GM10248 (cell line): ENCODE measurements around the gene ALG12.

ENCODE experiments used
- CTCF ChIA-PET: fragments of 300-600 bp; sonication (Branson Sonifier 250); formaldehyde crosslinking; extraction: SDS; loops from one replicate; lab custom pipeline; 2021; ENCODE audit warnings: antibody characterized with exemption; lab: Yijun Ruan, JAX
- POLR2A ChIA-PET: fragments of 350-650 bp; sonication (Branson Sonifier 250); formaldehyde crosslinking; extraction: SDS; loops from one replicate; lab custom pipeline; 2020; ENCODE audit warnings: antibody characterized with exemption; lab: Yijun Ruan, JAX
- DNase-seq: peaks from one replicate; pipeline ENCODE4 v3.0.0; 2012; ENCODE audit errors: extremely low spot score
- CTCF ChIP-seq: IDR thresholded peaks from 2 replicates; pipeline ENCODE4 v1.5.1; 2012; ENCODE audit warnings: mild to moderate bottlenecking, low read depth; ENCODE audit errors: extremely low read depth, missing control alignments, control extremely low read depth

Gene ALG12

GRCh38 chr22:49906071-49906798, 12.0 kb downstream of the ALG12 start:
- CTCF ChIA-PET: interaction anchor here (1.1 to 1.2 kb wide), 2 partner anchors 11 to 24 kb away, joined by 3 read pairs; no protein-coding TSS in a partner anchor
- TF ChIP-seq CTCF: no peak
- DNase-seq: no peak
- POLR2A ChIA-PET: no interaction called here

DNA sequence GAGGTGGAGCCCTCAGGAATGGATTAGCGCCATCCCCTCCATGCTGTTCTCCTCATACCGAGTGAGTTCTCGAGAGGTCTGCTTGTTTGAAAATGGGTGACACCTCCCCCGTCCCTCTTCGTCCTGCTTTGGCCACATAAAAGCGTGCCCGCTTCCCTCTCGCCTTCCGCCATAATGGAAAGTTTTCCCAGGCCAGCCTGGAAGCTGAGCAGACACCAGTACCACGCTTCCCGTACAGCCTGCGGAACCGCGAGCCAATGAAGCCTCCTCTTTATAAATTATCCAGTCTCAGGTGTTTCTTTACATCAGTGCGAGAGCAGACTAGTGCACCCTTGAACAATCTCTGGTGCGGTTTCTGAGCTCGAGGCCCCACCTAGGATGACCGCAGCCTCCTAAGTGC, 12.8 kb downstream of the ALG12 start:
- CTCF ChIA-PET: interaction anchor here (1.1 to 1.2 kb wide), 2 partner anchors 12 to 25 kb away, joined by 3 read pairs; no protein-coding TSS in a partner anchor
- TF ChIP-seq CTCF: no peak

GRCh38 chr22:49904040-49904369, 14.2 kb downstream of the ALG12 start:
- CTCF ChIA-PET: no interaction called here
- no peak for TF ChIP-seq CTCF
- POLR2A ChIA-PET: no interaction called here
- no peak for DNase-seq

More for the DNA sequence above, 12.8 kb downstream of the ALG12 start:
- no peak for DNase-seq
- POLR2A ChIA-PET: no interaction called here

DNA sequence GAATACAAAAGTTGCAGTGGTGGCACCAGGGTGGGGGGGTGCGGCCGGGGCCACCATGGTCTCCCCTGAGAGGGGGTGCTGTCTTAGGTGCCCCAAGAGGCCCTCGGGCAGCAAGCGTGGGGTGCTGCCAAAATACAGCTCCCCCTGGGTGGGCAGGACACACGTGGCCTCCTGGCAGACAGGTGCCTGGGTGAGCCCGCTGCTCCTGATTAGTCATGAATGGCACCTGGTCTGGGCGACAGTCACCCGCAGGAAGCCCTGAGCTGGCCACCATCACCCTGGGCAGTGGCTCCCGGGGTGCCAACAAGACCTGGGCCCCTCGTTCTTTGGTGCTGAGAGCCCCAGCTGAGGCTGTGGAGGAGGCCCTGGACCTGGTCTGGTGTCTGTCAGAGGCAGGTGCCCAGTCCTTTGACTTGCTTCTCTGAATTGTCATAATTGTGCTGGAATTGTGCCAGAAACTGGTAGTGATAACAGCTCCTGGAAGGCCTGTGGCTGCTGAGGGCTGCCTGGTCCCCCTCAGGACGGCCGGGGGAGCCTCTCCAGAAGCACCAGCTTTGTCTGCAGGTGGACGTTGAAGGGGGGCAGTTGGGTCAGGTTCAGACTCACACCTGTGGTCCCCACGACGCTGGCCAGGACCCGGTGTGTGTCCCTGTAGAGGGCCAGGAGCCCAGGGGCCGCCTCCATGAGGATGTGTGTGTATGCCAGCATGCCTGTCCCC, 14.8 kb downstream of the ALG12 start:
- no peak for DNase-seq
- POLR2A ChIA-PET: no interaction called here
- CTCF ChIA-PET: no interaction called here
- no peak for TF ChIP-seq CTCF

DNA sequence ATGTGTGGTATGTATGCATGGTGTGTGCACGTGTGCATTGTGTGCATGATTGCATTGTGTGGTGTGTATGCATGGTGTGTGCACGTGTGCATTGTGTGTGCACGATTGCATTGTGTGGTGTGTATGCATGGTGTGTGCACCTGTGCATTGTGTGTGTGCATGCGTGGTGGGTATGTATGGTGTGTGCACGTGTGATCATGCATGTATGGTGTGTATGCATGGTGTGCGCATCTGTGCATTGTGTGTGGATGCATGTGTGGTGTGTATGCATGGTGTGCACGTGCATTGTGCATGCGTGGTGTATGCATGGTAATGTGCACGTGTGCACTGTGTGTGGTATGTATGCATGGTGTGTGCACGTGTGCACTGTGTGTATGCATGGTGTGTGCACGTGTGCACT, 16.8 kb downstream of the ALG12 start:
- CTCF ChIA-PET: no interaction called here
- DNase-seq: no peak
- TF ChIP-seq CTCF: no peak
- POLR2A ChIA-PET: no interaction called here

DNA sequence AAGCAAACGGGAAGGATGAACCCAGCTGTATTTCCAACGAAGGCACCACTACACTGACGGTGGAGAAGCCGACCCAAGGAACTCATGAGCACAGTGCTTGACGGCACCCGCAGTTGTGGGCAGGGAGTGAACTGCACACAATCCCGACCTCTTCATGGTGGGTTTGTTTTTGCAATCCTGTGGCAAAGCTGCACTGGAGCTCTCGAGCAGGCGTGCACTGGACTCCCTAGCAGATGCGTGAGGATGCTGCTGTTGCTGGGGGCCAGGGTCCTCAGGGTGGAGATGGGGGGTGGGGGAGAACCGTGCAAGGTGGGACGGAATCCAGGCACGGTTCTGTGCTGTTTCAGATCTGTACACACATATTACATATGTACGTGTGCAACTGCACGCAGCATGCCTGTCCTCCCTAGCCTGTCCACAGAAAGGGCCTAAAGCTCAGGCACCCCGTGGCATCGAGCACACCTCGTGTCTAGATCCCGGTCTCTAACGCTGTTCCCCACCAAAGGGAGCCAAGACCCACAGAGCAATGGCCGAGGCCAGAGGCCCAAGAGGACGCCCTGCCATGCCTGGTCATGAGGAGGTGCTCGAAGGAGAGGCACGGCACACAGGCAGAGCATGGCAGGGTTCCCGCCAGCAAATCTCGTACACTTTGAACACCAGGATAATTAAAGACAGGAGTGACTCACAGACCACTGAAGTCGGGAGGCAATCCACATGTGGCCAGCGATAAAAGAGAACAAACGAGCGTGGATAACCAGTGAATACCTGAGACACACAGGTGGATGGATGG, 17.6 kb downstream of the ALG12 start:
- ChIA-PET CTCF (no interaction called here), POLR2A (no interaction called here)
- TF ChIP-seq CTCF: no peak
- no peak for DNase-seq
